ENCODE data around the gene TPCN2.

Gene TPCN2

GRCh38 chr11:69173331-69173730 is 124.6 kb downstream of the TPCN2 start:
- Histone ChIP-seq H3K9me3 (ENCODE audit: control insufficient read depth in 1 of 2, low read length in 2 of 2) (peaks cover 0 to 2% of the 10 kb centered on the region in 2 donors), H3K4me1 (ENCODE audit: control insufficient read depth in 1 of 2, insufficient read depth in 2 of 2, low read length in 2 of 2) (no peaks in the 10 kb centered on the region), H3K9ac (ENCODE audit: low read depth in 1 of 2, low read length in 2 of 2) (no peak overlapping the region), H3K4me3 (ENCODE audit: low read depth in 1 of 2, low read length in 2 of 2) (no peak overlapping the region), H3K27ac (ENCODE audit: low read depth, low read length) (no peak overlapping the region), H3K27me3 (ENCODE audit: control insufficient read depth in 1 of 2, insufficient read depth in 2 of 2, low read length in 2 of 2) (no peaks in the 10 kb centered on the region), H3K36me3 (ENCODE audit: control insufficient read depth in 1 of 2, insufficient read depth in 2 of 2, low read length in 2 of 2) (no peaks in the 10 kb centered on the region)

DNA sequence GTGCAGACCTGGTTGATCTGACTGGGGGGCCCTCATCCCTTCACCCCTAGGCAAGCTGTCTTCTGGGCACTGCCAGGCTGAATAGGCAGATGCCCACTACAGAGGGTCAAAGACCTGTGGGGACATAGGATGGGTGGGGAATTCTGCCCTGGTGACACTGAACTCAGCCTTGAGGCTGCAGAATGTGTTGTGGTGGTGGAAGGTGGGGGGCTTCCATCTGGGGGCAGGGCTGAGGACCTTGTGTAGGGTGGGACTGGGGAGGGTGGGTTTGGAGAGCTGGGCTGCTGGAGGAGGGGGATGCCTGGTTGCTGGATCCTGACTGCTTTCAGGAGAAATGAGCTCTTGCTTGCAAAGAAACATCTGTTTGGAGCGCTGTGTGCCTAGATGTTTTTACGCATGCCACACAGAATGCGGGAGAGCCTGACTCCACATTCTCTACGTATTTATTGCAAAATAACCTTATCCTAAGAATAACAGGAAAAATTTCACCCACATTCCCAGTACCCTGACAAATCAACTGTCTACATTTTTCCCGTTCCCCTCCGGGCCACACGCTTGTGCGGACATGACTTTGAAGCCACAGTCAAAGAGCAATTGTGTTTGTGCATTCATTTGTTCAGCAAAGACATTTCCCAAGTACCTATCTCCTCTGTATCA is 125.3 kb downstream of the TPCN2 start:
- H3K27ac ChIP-seq (ENCODE audit: low read depth, low read length), result no peak overlapping the region
- no peaks in the 10 kb centered on the region for H3K4me1 ChIP-seq (ENCODE audit: control insufficient read depth in 1 of 2, insufficient read depth in 2 of 2, low read length in 2 of 2)
- H3K4me3 ChIP-seq (ENCODE audit: low read depth in 1 of 2, low read length in 2 of 2), result no peak overlapping the region
- H3K36me3 ChIP-seq (ENCODE audit: control insufficient read depth in 1 of 2, insufficient read depth in 2 of 2, low read length in 2 of 2), result no peaks in the 10 kb centered on the region
- H3K9ac ChIP-seq (ENCODE audit: low read depth in 1 of 2, low read length in 2 of 2), result no peak overlapping the region
- peaks cover 0 to 2% of the 10 kb centered on the region in 2 donors for H3K9me3 ChIP-seq (ENCODE audit: control insufficient read depth in 1 of 2, low read length in 2 of 2)
- H3K27me3 ChIP-seq (ENCODE audit: control insufficient read depth in 1 of 2, insufficient read depth in 2 of 2, low read length in 2 of 2), result no peaks in the 10 kb centered on the region

DNA sequence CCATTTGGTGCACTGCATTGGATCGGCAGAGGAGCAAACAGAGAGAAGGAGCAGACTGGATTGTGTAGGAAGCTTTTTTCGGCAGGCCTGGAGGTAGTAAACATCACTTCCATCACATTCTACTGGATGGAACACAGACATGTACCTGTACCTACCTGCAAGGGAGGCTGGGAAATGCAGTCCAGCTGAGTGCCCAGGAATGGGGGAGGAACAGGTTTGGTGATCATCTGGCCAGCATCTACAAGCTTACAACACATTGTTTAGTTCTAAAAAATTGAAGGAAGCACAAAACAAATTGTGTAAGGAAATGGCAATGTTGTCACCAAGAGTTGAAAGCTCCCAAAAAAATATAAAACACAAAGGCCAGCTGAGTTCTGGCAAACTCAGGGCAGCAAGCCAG is 126.1 kb downstream of the TPCN2 start:
- H3K27ac ChIP-seq (ENCODE audit: low read depth, low read length), result no peak overlapping the region
- no peak overlapping the region for H3K4me3 ChIP-seq (ENCODE audit: low read depth in 1 of 2, low read length in 2 of 2)
- H3K27me3 ChIP-seq (ENCODE audit: control insufficient read depth in 1 of 2, insufficient read depth in 2 of 2, low read length in 2 of 2), result no peaks in the 10 kb centered on the region
- H3K9ac ChIP-seq (ENCODE audit: low read depth in 1 of 2, low read length in 2 of 2), result no peak overlapping the region
- H3K9me3 ChIP-seq (ENCODE audit: control insufficient read depth in 1 of 2, low read length in 2 of 2), result no peaks in the 10 kb centered on the region
- H3K36me3 ChIP-seq (ENCODE audit: control insufficient read depth in 1 of 2, insufficient read depth in 2 of 2, low read length in 2 of 2), result no peaks in the 10 kb centered on the region
- H3K4me1 ChIP-seq (ENCODE audit: control insufficient read depth in 1 of 2, insufficient read depth in 2 of 2, low read length in 2 of 2), result no peaks in the 10 kb centered on the region

- no peaks in the 10 kb centered on the region for H3K9me3 ChIP-seq (ENCODE audit: control insufficient read depth in 1 of 2, low read length in 2 of 2)
- H3K27ac ChIP-seq (ENCODE audit: low read depth, low read length), result no peak overlapping the region
- no peak overlapping the region for H3K9ac ChIP-seq (ENCODE audit: low read depth in 1 of 2, low read length in 2 of 2)
- no peaks in the 10 kb centered on the region for H3K4me1 ChIP-seq (ENCODE audit: control insufficient read depth in 1 of 2, insufficient read depth in 2 of 2, low read length in 2 of 2)
- no peaks in the 10 kb centered on the region for H3K27me3 ChIP-seq (ENCODE audit: control insufficient read depth in 1 of 2, insufficient read depth in 2 of 2, low read length in 2 of 2)
- no peak overlapping the region for H3K4me3 ChIP-seq (ENCODE audit: low read depth in 1 of 2, low read length in 2 of 2)
- H3K36me3 ChIP-seq (ENCODE audit: control insufficient read depth in 1 of 2, insufficient read depth in 2 of 2, low read length in 2 of 2), result no peaks in the 10 kb centered on the region
Measured at GRCh38 chr11:69178819-69179482, 130.2 kb downstream of the TPCN2 start.

- no peaks in the 10 kb centered on the region for H3K36me3 ChIP-seq (ENCODE audit: control insufficient read depth in 1 of 2, insufficient read depth in 2 of 2, low read length in 2 of 2)
- no peaks in the 10 kb centered on the region for H3K9me3 ChIP-seq (ENCODE audit: control insufficient read depth in 1 of 2, low read length in 2 of 2)
- no peak overlapping the region for H3K9ac ChIP-seq (ENCODE audit: low read depth in 1 of 2, low read length in 2 of 2)
- H3K4me3 ChIP-seq (ENCODE audit: low read depth in 1 of 2, low read length in 2 of 2), result no peak overlapping the region
- H3K27me3 ChIP-seq (ENCODE audit: control insufficient read depth in 1 of 2, insufficient read depth in 2 of 2, low read length in 2 of 2), result no peaks in the 10 kb centered on the region
- no peak overlapping the region for H3K27ac ChIP-seq (ENCODE audit: low read depth, low read length)
- no peaks in the 10 kb centered on the region for H3K4me1 ChIP-seq (ENCODE audit: control insufficient read depth in 1 of 2, insufficient read depth in 2 of 2, low read length in 2 of 2)
Measured at GRCh38 chr11:69180226-69180625, 131.5 kb downstream of the TPCN2 start.

DNA sequence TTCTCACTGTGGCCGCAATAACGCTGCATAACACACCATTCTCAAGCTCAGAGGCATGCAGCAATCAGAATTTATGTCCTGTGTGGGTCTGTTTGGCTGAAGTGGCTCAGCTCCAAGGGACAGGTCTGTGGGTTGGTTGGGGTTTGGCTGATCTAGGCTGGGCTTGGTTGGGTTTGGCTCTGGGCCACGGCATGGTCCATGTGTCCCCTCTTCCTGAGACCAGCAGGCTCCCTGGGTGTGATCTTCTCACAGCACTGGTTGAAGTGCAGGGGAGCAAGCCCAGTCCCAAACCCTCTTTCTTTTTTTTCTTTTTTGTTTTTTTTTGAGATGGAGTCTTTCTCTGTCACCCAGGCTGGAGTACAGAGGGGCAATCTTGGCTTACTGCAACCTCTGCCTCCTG is 132.0 kb downstream of the TPCN2 start:
- no peaks in the 10 kb centered on the region for H3K36me3 ChIP-seq (ENCODE audit: control insufficient read depth in 1 of 2, insufficient read depth in 2 of 2, low read length in 2 of 2)
- no peaks in the 10 kb centered on the region for H3K4me1 ChIP-seq (ENCODE audit: control insufficient read depth in 1 of 2, insufficient read depth in 2 of 2, low read length in 2 of 2)
- no peak overlapping the region for H3K27ac ChIP-seq (ENCODE audit: low read depth, low read length)
- H3K27me3 ChIP-seq (ENCODE audit: control insufficient read depth in 1 of 2, insufficient read depth in 2 of 2, low read length in 2 of 2), result no peaks in the 10 kb centered on the region
- no peak overlapping the region for H3K9ac ChIP-seq (ENCODE audit: low read depth in 1 of 2, low read length in 2 of 2)
- no peaks in the 10 kb centered on the region for H3K9me3 ChIP-seq (ENCODE audit: control insufficient read depth in 1 of 2, low read length in 2 of 2)
- no peak overlapping the region for H3K4me3 ChIP-seq (ENCODE audit: low read depth in 1 of 2, low read length in 2 of 2)

GRCh38 chr11:69183613-69184012 is 134.9 kb downstream of the TPCN2 start:
- H3K27ac ChIP-seq (ENCODE audit: low read depth, low read length), result no peak overlapping the region
- H3K36me3 ChIP-seq (ENCODE audit: control insufficient read depth in 1 of 2, insufficient read depth in 2 of 2, low read length in 2 of 2), result no peaks in the 10 kb centered on the region
- no peaks in the 10 kb centered on the region for H3K4me1 ChIP-seq (ENCODE audit: control insufficient read depth in 1 of 2, insufficient read depth in 2 of 2, low read length in 2 of 2)
- H3K9ac ChIP-seq (ENCODE audit: low read depth in 1 of 2, low read length in 2 of 2), result no peak overlapping the region
- H3K4me3 ChIP-seq (ENCODE audit: low read depth in 1 of 2, low read length in 2 of 2), result no peak overlapping the region
- H3K27me3 ChIP-seq (ENCODE audit: control insufficient read depth in 1 of 2, insufficient read depth in 2 of 2, low read length in 2 of 2), result no peaks in the 10 kb centered on the region
- peaks cover 0 to 10% of the 10 kb centered on the region in 2 donors for H3K9me3 ChIP-seq (ENCODE audit: control insufficient read depth in 1 of 2, low read length in 2 of 2)

All from duodenal mucosa (tissue), 2 donors.